HEK293 (cell line): ENCODE results near the gene LRRC4C.

ENCODE experiments used
- GLI2 ChIP-seq: fragments of 450-650 bp; formaldehyde crosslinking; IDR thresholded peaks from 2 replicates; pipeline ENCODE4; 2017; ENCODE audit warnings: missing biosample characterization, missing genetic modification characterization, low read depth, borderline replicate concordance
- KLF16 ChIP-seq: fragments of 450-650 bp; formaldehyde crosslinking; IDR thresholded peaks from 2 replicates; pipeline ENCODE4 v1.5.1; 2017; ENCODE audit warnings: missing biosample characterization, missing genetic modification characterization
- YY1 ChIP-seq: fragments of 450-650 bp; formaldehyde crosslinking; IDR thresholded peaks from 2 replicates; pipeline ENCODE4 v1.5.1; 2018; ENCODE audit warnings: missing biosample characterization, missing genetic modification characterization
- ZBTB1 ChIP-seq: fragments of 450-650 bp; formaldehyde crosslinking; IDR thresholded peaks from 2 replicates; pipeline ENCODE4 v1.5.1; 2016; ENCODE audit warnings: missing biosample characterization, missing genetic modification characterization
- ZNF214 ChIP-seq: fragments of 450-650 bp; formaldehyde crosslinking; IDR thresholded peaks from 2 replicates; pipeline ENCODE4 v1.5.1; 2017; ENCODE audit warnings: missing biosample characterization, mild to moderate bottlenecking, missing genetic modification characterization, borderline replicate concordance
- ZNF274 ChIP-seq, 2 experiments: fragments of 200-500 bp in 1 of 2; fragments of 450-650 bp in 1 of 2; sonication (Bioruptor generic) in 1 of 2; formaldehyde crosslinking in 1 of 2; IDR thresholded peaks; 2 replicates each; pipeline versions ENCODE4 v1.5.1 to v1.6.1; 2014 to 2016; ENCODE audit warnings: borderline replicate concordance in 1 of 2, inconsistent platforms in 1 of 2, low read length in 1 of 2, missing biosample characterization in 1 of 2, missing genetic modification characterization in 1 of 2
- ZNF530 ChIP-seq: fragments of 450-650 bp; formaldehyde crosslinking; IDR thresholded peaks from 2 replicates; pipeline ENCODE4 v1.5.1; 2016; ENCODE audit warnings: low read depth, missing biosample characterization, missing genetic modification characterization
- TF ChIP-seq, protein P1 (sequence below): fragments of 450-650 bp; formaldehyde crosslinking; IDR thresholded peaks from 2 replicates; pipeline ENCODE4 v1.5.1; 2016; ENCODE audit warnings: missing biosample characterization, missing genetic modification characterization, low read depth
- TF ChIP-seq, protein P2 (sequence below): fragments of 450-650 bp; formaldehyde crosslinking; IDR thresholded peaks from 2 replicates; pipeline ENCODE4 v1.5.1; 2016; ENCODE audit warnings: missing biosample characterization, missing genetic modification characterization
- TF ChIP-seq, protein P3 (sequence below): fragments of 450-650 bp; formaldehyde crosslinking; IDR thresholded peaks from 2 replicates; pipeline ENCODE4 v1.5.1; 2016; ENCODE audit warnings: missing biosample characterization, missing genetic modification characterization
- TF ChIP-seq, protein P4 (sequence below): IDR thresholded peaks from 2 replicates; pipeline ENCODE4 v1.6.1; 2011; ENCODE audit warnings: mild to moderate bottlenecking, low read depth, low read length, borderline replicate concordance
- TF ChIP-seq, protein P5 (sequence below): fragments of 450-650 bp; formaldehyde crosslinking; IDR thresholded peaks from 2 replicates; pipeline ENCODE4 v1.5.1; 2016; ENCODE audit warnings: missing biosample characterization, missing genetic modification characterization
- TF ChIP-seq, protein P6 (sequence below): fragments of 450-650 bp; formaldehyde crosslinking; IDR thresholded peaks from 2 replicates; pipeline ENCODE4 v1.5.1; 2016; ENCODE audit warnings: missing biosample characterization, missing genetic modification characterization, low read depth

DNA sequence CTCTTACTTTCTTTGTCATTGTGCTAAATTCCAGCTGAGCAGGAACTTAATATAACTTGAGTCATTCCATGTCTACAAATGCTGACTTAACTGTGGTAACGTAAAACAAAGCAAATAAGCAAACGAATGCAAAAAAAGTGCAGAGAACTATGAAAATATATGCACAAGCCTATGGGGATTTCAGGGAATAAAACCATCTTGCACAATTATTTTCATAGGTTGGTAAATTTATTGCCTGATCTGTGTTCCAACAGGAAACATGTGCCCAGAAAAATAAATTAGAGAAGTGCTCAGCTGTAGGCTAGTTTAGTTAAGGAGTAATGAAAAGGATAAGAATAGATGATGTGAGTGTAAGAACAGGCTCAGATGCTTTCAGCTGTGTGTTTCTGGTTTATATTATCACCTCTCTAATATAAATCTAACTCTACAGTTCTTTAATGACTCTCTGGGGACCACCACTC is 1169.3 kb downstream of the LRRC4C start:
- TF ChIP-seq ZBTB1 (no peak), ZNF530 (no peak), ZNF214 (no peak), KLF16 (tag by site-specific recombination) (no peak), YY1 (tag by site-specific recombination) (no peak), ZNF274 (IDR thresholded peaks at IDR 0.05; ENCODE audit: low read length) (no peak), ZNF274 (tag by site-specific recombination; IDR thresholded peaks at IDR 0.05; ENCODE audit: borderline replicate concordance) (no peak), GLI2 (no peak)
- TF ChIP-seq, protein P1, sequence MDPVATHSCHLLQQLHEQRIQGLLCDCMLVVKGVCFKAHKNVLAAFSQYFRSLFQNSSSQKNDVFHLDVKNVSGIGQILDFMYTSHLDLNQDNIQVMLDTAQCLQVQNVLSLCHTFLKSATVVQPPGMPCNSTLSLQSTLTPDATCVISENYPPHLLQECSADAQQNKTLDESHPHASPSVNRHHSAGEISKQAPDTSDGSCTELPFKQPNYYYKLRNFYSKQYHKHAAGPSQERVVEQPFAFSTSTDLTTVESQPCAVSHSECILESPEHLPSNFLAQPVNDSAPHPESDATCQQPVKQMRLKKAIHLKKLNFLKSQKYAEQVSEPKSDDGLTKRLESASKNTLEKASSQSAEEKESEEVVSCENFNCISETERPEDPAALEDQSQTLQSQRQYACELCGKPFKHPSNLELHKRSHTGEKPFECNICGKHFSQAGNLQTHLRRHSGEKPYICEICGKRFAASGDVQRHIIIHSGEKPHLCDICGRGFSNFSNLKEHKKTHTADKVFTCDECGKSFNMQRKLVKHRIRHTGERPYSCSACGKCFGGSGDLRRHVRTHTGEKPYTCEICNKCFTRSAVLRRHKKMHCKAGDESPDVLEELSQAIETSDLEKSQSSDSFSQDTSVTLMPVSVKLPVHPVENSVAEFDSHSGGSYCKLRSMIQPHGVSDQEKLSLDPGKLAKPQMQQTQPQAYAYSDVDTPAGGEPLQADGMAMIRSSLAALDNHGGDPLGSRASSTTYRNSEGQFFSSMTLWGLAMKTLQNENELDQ, result no peak
- TF ChIP-seq, protein P2, sequence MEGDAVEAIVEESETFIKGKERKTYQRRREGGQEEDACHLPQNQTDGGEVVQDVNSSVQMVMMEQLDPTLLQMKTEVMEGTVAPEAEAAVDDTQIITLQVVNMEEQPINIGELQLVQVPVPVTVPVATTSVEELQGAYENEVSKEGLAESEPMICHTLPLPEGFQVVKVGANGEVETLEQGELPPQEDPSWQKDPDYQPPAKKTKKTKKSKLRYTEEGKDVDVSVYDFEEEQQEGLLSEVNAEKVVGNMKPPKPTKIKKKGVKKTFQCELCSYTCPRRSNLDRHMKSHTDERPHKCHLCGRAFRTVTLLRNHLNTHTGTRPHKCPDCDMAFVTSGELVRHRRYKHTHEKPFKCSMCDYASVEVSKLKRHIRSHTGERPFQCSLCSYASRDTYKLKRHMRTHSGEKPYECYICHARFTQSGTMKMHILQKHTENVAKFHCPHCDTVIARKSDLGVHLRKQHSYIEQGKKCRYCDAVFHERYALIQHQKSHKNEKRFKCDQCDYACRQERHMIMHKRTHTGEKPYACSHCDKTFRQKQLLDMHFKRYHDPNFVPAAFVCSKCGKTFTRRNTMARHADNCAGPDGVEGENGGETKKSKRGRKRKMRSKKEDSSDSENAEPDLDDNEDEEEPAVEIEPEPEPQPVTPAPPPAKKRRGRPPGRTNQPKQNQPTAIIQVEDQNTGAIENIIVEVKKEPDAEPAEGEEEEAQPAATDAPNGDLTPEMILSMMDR (tag by site-specific recombination), result no peak
- TF ChIP-seq, protein P3, sequence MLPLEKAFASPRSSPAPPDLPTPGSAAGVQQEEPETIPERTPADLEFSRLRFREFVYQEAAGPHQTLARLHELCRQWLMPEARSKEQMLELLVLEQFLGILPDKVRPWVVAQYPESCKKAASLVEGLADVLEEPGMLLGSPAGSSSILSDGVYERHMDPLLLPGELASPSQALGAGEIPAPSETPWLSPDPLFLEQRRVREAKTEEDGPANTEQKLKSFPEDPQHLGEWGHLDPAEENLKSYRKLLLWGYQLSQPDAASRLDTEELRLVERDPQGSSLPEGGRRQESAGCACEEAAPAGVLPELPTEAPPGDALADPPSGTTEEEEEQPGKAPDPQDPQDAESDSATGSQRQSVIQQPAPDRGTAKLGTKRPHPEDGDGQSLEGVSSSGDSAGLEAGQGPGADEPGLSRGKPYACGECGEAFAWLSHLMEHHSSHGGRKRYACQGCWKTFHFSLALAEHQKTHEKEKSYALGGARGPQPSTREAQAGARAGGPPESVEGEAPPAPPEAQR, result no peak
- TF ChIP-seq, protein P4, sequence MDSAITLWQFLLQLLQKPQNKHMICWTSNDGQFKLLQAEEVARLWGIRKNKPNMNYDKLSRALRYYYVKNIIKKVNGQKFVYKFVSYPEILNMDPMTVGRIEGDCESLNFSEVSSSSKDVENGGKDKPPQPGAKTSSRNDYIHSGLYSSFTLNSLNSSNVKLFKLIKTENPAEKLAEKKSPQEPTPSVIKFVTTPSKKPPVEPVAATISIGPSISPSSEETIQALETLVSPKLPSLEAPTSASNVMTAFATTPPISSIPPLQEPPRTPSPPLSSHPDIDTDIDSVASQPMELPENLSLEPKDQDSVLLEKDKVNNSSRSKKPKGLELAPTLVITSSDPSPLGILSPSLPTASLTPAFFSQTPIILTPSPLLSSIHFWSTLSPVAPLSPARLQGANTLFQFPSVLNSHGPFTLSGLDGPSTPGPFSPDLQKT, result no peak
- TF ChIP-seq, protein P5, sequence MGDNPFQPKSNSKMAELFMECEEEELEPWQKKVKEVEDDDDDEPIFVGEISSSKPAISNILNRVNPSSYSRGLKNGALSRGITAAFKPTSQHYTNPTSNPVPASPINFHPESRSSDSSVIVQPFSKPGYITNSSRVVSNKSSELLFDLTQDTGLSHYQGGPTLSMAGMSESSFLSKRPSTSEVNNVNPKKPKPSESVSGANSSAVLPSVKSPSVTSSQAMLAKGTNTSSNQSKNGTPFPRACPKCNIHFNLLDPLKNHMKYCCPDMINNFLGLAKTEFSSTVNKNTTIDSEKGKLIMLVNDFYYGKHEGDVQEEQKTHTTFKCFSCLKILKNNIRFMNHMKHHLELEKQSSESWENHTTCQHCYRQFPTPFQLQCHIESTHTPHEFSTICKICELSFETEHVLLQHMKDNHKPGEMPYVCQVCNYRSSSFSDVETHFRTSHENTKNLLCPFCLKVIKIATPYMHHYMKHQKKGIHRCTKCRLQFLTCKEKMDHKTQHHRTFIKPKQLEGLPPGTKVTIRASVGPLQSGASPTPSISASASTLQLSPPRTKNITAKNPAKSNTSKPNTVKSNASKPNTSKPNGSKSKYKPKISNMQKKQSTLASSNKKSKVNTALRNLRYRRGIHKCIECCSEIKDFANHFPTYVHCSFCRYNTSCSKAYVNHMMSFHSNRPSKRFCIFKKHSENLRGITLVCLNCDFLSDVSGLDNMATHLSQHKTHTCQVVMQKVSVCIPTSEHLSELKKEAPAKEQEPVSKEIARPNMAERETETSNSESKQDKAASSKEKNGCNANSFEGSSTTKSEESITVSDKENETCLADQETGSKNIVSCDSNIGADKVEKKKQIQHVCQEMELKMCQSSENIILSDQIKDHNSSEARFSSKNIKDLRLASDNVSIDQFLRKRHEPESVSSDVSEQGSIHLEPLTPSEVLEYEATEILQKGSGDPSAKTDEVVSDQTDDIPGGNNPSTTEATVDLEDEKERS, result no peak
- TF ChIP-seq, protein P6, sequence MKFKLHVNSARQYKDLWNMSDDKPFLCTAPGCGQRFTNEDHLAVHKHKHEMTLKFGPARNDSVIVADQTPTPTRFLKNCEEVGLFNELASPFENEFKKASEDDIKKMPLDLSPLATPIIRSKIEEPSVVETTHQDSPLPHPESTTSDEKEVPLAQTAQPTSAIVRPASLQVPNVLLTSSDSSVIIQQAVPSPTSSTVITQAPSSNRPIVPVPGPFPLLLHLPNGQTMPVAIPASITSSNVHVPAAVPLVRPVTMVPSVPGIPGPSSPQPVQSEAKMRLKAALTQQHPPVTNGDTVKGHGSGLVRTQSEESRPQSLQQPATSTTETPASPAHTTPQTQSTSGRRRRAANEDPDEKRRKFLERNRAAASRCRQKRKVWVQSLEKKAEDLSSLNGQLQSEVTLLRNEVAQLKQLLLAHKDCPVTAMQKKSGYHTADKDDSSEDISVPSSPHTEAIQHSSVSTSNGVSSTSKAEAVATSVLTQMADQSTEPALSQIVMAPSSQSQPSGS, result no peak
